NB4 (cell line): ENCODE measurements around the gene HMG20A.

Source experiments
- DNase-seq: peaks from one replicate; pipeline ENCODE4 v3.0.0; 2010; ENCODE audit warnings: low read depth
- H3K4me3 ChIP-seq: one replicate; pipeline ENCODE4 v1.5.1; 2011; ENCODE audit warnings: mild to moderate bottlenecking, low read depth, low read length, moderate library complexity
- MAX ChIP-seq: IDR thresholded peaks from 2 replicates; pipeline ENCODE4 v1.6.1; 2011; ENCODE audit warnings: low read depth, low read length
- MYC ChIP-seq: IDR thresholded peaks from 2 replicates; pipeline ENCODE4 v1.6.1; 2011; ENCODE audit warnings: low read depth, low read length
- POLR2A ChIP-seq: IDR thresholded peaks from 2 replicates; pipeline ENCODE4 v1.6.1; 2011; ENCODE audit warnings: mild to moderate bottlenecking; ENCODE audit not compliant: insufficient read length; ENCODE audit errors: extremely low read depth
- TF ChIP-seq, protein P1 (sequence below): IDR thresholded peaks from one replicate; pipeline ENCODE4 v1.5.1; 2012; ENCODE audit warnings: low read depth, low read length

Gene HMG20A

DNA sequence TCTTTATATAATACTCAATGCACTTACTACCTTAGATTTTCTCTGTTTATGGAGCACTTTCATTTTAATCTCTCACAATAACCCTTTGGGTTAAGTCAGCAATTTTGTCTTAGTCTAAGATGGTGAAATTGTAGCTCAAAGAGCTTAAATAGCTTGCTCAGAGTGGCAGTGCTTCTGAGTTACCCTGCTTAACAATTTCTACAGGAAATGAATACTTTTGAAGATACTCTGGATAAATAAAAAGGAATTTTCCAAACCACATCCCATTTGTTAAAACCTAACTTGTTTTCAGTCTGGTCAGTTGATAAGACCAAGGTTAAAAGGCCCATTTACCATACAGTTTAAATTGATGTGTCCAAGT lies 37.2 kb downstream of the HMG20A start:
- H3K4me3 ChIP-seq: no peak overlapping the region
- TF ChIP-seq MAX (no peak), POLR2A (no peak), MYC (no peak)
- TF ChIP-seq, protein P1, sequence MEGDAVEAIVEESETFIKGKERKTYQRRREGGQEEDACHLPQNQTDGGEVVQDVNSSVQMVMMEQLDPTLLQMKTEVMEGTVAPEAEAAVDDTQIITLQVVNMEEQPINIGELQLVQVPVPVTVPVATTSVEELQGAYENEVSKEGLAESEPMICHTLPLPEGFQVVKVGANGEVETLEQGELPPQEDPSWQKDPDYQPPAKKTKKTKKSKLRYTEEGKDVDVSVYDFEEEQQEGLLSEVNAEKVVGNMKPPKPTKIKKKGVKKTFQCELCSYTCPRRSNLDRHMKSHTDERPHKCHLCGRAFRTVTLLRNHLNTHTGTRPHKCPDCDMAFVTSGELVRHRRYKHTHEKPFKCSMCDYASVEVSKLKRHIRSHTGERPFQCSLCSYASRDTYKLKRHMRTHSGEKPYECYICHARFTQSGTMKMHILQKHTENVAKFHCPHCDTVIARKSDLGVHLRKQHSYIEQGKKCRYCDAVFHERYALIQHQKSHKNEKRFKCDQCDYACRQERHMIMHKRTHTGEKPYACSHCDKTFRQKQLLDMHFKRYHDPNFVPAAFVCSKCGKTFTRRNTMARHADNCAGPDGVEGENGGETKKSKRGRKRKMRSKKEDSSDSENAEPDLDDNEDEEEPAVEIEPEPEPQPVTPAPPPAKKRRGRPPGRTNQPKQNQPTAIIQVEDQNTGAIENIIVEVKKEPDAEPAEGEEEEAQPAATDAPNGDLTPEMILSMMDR: no peak
- DNase-seq: no peak

- DNase-seq: no peak
- TF ChIP-seq MYC: no peak
- no peak for TF ChIP-seq POLR2A
- TF ChIP-seq, protein P1: no peak
- no peak for TF ChIP-seq MAX
- no peak overlapping the region for H3K4me3 ChIP-seq
Observed at GRCh38 chr15:77459031-77459430, 38.3 kb downstream of the HMG20A start.

DNA sequence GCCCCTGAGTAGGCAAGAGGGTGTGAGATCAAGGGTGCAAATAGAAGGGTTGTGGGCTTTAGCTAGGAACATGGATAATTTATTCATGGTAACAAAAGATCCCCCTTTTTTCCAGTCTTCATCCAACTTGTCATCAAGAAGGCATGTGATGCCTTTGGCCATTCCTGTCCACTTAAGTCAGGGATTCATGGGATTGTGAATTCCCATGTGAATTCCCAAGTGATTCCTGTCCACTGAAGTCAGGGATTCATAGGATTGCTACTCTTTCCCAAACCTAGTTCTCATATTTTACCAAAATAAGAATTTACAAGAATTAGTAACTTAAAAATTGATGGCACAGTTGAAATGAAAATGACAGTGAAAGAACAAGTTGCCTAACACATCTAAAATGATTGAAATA lies 40.8 kb downstream of the HMG20A start:
- no peak overlapping the region for H3K4me3 ChIP-seq
- no peak for DNase-seq
- TF ChIP-seq MYC (no peak), POLR2A (no peak), MAX (no peak)
- TF ChIP-seq, protein P1: no peak

- TF ChIP-seq MYC: no peak
- no peak for TF ChIP-seq POLR2A
- no peak for TF ChIP-seq MAX
- TF ChIP-seq, protein P1: no peak
- H3K4me3 ChIP-seq: no peak overlapping the region
- no peak for DNase-seq
Observed at GRCh38 chr15:77464129-77464865, 43.6 kb downstream of the HMG20A start.

- H3K4me3 ChIP-seq: no peak overlapping the region
- DNase-seq: no peak
- TF ChIP-seq, protein P1: no peak
- TF ChIP-seq MAX (no peak), MYC (no peak), POLR2A (no peak)
Observed at GRCh38 chr15:77466521-77466920, 45.8 kb downstream of the HMG20A start.

DNA sequence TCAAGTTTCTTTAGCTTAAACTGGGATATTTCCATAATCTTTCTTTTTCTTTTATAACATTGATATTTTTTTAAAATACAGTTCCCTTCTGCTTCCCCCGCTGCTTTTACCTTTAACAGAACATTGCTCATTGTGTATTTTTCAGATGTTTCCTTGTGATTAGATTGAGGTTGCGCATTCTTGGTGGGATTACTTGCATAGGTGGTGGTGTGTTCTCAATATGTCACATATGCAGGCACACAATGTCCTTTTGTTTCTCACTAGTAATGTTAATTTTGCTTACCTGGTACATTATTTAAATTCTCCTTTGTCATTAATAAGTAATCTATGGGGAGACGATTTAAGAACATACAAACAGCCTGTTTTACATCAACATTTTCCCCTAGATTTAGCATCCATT lies 48.2 kb downstream of the HMG20A start:
- no peak for DNase-seq
- TF ChIP-seq, protein P1: no peak
- TF ChIP-seq MYC (no peak), POLR2A (no peak), MAX (no peak)
- H3K4me3 ChIP-seq: no peak overlapping the region
